ENCODE results near the gene RELA. TPM values are rescaled to one million over a fixed set of nuclear protein-coding genes. Genes with fewer than 3 reads are reported as not detected.

The RELA gene
- total RNA-seq, 1 experiment from 2014 or later, result 54.9 TPM

- Mint-ChIP-seq H3K4me3 (ENCODE audit: unreplicated experiment) (no peak overlapping the region), H3K27me3 (ENCODE audit: insufficient read depth, unreplicated experiment) (no peaks in the 10 kb centered on the region), H3K9me3 (ENCODE audit: unreplicated experiment) (no peaks in the 10 kb centered on the region), H3K4me1 (ENCODE audit: low read depth, unreplicated experiment) (peaks cover 5% of the 10 kb centered on the region), H3K36me3 (ENCODE audit: insufficient read depth, unreplicated experiment) (peaks cover 72% of the 10 kb centered on the region), H3K27ac (ENCODE audit: unreplicated experiment) (no peak overlapping the region)
- Histone ChIP-seq H3K9me3 (no peaks in the 10 kb centered on the region), H3K27me3 (replicated peaks; ENCODE audit: control insufficient read depth, insufficient read depth, low read length) (no peaks in the 10 kb centered on the region), H3K4me1 (0 out of 2 replicates have a peak, but pooled peaks cover 6% of the 10 kb centered on the region), H3K36me3 (ENCODE audit: control insufficient read depth, insufficient read depth, low read length) (peaks cover 4% of the 10 kb centered on the region), H3K4me3 (ENCODE audit: low read depth, low read length) (no peak overlapping the region)
- no peak for TF ChIP-seq CTCF (IDR thresholded peaks at IDR 0.05; ENCODE audit: insufficient read depth in 1 of 2, low read depth in 1 of 2, low read length in 1 of 2, severe bottlenecking in 1 of 2, unreplicated experiment in 1 of 2)
- intact Hi-C loops (cut with micrococcal nuclease; ENCODE audit: unreplicated experiment), result no loop called here
- ChIA-PET CTCF (no interaction called here), POLR2A (no interaction called here)
- BruUV-seq (replicated peaks), result no TSS peak
- no peak for DNase-seq
Measured at GRCh38 chr11:65621460-65621859, 41.3 kb downstream of the RELA start.

DNA sequence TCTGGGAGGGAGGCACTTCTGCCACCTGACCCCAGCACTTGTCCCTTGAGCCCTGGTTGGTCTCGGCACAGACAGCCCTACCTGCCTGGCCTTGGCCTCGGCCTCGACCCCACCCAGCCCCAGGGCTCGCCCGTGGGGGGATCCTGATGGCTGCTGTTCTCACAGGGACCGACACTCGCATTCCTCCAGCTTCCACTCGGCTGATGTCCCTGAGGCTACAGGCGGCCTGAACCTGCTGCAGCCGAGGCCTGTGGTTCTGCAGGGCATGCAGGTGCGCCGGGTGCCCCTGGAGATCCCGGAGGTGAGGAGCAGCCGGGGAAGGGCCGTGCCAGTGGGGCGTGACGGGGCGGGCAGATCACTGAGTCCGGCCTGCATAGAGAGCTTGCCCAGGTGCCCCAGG, 42.0 kb downstream of the RELA start:
- H3K4me3 Mint-ChIP-seq (ENCODE audit: unreplicated experiment), result no peak overlapping the region
- no TSS peak for BruUV-seq (replicated peaks)
- H3K9me3 Mint-ChIP-seq (ENCODE audit: unreplicated experiment), result no peaks in the 10 kb centered on the region
- ChIA-PET POLR2A (no interaction called here), CTCF (no interaction called here)
- Histone ChIP-seq H3K4me1 (0 out of 2 replicates have a peak, but pooled peaks cover 6% of the 10 kb centered on the region), H3K9me3 (no peaks in the 10 kb centered on the region), H3K4me3 (ENCODE audit: low read depth, low read length) (no peak overlapping the region), H3K27me3 (replicated peaks; ENCODE audit: control insufficient read depth, insufficient read depth, low read length) (no peaks in the 10 kb centered on the region), H3K36me3 (ENCODE audit: control insufficient read depth, insufficient read depth, low read length) (peaks cover 4% of the 10 kb centered on the region)
- TF ChIP-seq CTCF (IDR thresholded peaks at IDR 0.05; ENCODE audit: insufficient read depth in 1 of 2, low read depth in 1 of 2, low read length in 1 of 2, severe bottlenecking in 1 of 2, unreplicated experiment in 1 of 2), result no peak
- DNase-seq, result no peak
- peaks cover 8% of the 10 kb centered on the region for H3K4me1 Mint-ChIP-seq (ENCODE audit: low read depth, unreplicated experiment)
- H3K27me3 Mint-ChIP-seq (ENCODE audit: insufficient read depth, unreplicated experiment), result no peaks in the 10 kb centered on the region
- peaks cover 71% of the 10 kb centered on the region for H3K36me3 Mint-ChIP-seq (ENCODE audit: insufficient read depth, unreplicated experiment)
- intact Hi-C loops (cut with micrococcal nuclease; ENCODE audit: unreplicated experiment), result no loop called here
- H3K27ac Mint-ChIP-seq (ENCODE audit: unreplicated experiment), result no peak overlapping the region

DNA sequence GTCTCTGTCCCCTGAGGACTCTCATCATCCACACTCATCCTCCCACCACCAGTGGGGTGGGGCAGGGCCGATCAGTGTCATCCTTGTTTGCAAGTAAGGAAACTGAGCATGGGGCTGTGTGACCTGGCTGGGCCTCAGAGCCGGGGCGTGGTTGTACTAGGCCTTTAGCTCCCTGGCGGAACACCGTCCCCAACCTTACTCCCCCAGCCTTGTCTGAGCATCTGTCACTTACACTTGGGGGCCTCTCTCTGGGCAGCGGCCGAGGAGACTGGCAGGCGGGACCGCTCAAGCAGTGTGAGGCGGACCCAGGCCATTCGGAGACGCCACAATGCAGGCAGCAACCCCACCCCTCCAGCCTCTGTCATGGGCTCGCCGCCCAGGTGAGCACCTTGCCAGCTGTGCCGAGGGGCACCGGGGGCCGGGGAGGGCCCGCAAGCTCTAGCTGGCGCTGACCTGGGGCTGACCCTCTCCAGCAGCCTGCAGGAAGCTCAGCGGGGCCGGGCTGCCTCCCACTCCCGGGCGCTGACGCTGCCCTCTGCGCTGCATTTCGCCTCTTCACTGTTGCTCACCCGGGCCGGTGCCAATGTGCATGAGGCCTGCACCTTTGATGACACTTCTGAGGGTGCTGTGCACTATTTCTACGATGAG, 43.3 kb downstream of the RELA start:
- H3K4me1 Mint-ChIP-seq (ENCODE audit: low read depth, unreplicated experiment), result peaks cover 8% of the 10 kb centered on the region
- H3K4me1 ChIP-seq, result 0 out of 2 replicates have a peak, but pooled peaks cover 6% of the 10 kb centered on the region
- no peak overlapping the region for H3K27ac Mint-ChIP-seq (ENCODE audit: unreplicated experiment)
- no peak overlapping the region for H3K4me3 Mint-ChIP-seq (ENCODE audit: unreplicated experiment)
- H3K27me3 ChIP-seq (replicated peaks; ENCODE audit: control insufficient read depth, insufficient read depth, low read length), result no peaks in the 10 kb centered on the region
- peaks cover 4% of the 10 kb centered on the region for H3K36me3 ChIP-seq (ENCODE audit: control insufficient read depth, insufficient read depth, low read length)
- H3K36me3 Mint-ChIP-seq (ENCODE audit: insufficient read depth, unreplicated experiment), result peaks cover 73% of the 10 kb centered on the region
- H3K9me3 ChIP-seq, result no peaks in the 10 kb centered on the region
- no peak for TF ChIP-seq CTCF (IDR thresholded peaks at IDR 0.05; ENCODE audit: insufficient read depth in 1 of 2, low read depth in 1 of 2, low read length in 1 of 2, severe bottlenecking in 1 of 2, unreplicated experiment in 1 of 2)
- CTCF ChIA-PET, result no interaction called here
- intact Hi-C loops (cut with micrococcal nuclease; ENCODE audit: unreplicated experiment), result no loop called here
- no peak for DNase-seq
- H3K9me3 Mint-ChIP-seq (ENCODE audit: unreplicated experiment), result no peaks in the 10 kb centered on the region
- POLR2A ChIA-PET, result no interaction called here
- BruUV-seq (replicated peaks), result no TSS peak
- no peaks in the 10 kb centered on the region for H3K27me3 Mint-ChIP-seq (ENCODE audit: insufficient read depth, unreplicated experiment)
- no peak overlapping the region for H3K4me3 ChIP-seq (ENCODE audit: low read depth, low read length)
